Left lung (tissue), 10 donors: Measurements from ENCODE around the gene POLA2. TPM values are rescaled to one million over a fixed set of nuclear protein-coding genes. Genes with fewer than 3 reads are reported as not detected.

Experiments used
- ATAC-seq: fragments of 200-7000 bp; cut with Tn5 transposase; one replicate; pipeline ENCODE4 v1.9.1; 2020; ENCODE audit warnings: moderate library complexity
- DNase-seq, 4 donors: peaks; one replicate each; pipeline ENCODE4 v3.0.0-alpha.2; 2013 to 2020
- H3K27ac ChIP-seq, 2 donors: fragments of 200-600 bp; sonication (generic) in 1 of 2; one replicate each; pipeline versions ENCODE4 v1.5.0 to v1.8.0; 2020 to 2021
- H3K27me3 ChIP-seq, 2 donors: fragments of 200-600 bp; sonication (generic) in 1 of 2; one replicate each; pipeline versions ENCODE4 v1.5.0 to v1.8.0; 2020 to 2021
- H3K36me3 ChIP-seq, 2 donors: fragments of 200-600 bp; sonication (generic) in 1 of 2; one replicate each; pipeline versions ENCODE4 v1.5.0 to v1.8.0; 2020 to 2021
- H3K4me1 ChIP-seq, 2 donors: fragments of 200-600 bp; one replicate each; pipeline ENCODE4 v1.8.0; 2021
- H3K4me3 ChIP-seq, 2 donors: fragments of 200-600 bp; sonication (generic) in 1 of 2; one replicate each; pipeline versions ENCODE4 v1.5.0 to v1.8.0; 2020 to 2021; ENCODE audit warnings: mild to moderate bottlenecking in 1 of 2
- H3K9me3 ChIP-seq, 2 donors: fragments of 200-600 bp; sonication (generic) in 1 of 2; one replicate each; pipeline versions ENCODE4 v1.5.0 to v1.8.0; 2020 to 2021
- CTCF ChIP-seq, 2 donors: fragments of 200-600 bp; sonication (generic) in 1 of 2; IDR thresholded peaks; one replicate each; pipeline versions ENCODE4 v1.5.0 to v1.8.0; 2021; ENCODE audit warnings: antibody characterized with exemption in 2 of 2
- intact Hi-C, 2 donors: fragments of 100-400 bp; cut with DNase I; formaldehyde crosslinking; loops; one replicate each; pipeline versions ENCODE4 v1.11.2 to v1.14.2; 2022
- polyA plus RNA-seq, 6 donors: library from polyadenylated mRNA; unstranded; fragments of 120-200 nt; gene quantifications; one replicate each; pipeline ENCODE4 v1.2.1, GENCODE V29; 2013; ENCODE audit not compliant: insufficient read length in 6 of 6
- total RNA-seq, 2 donors: library from RNA; stranded (reverse); fragmentation: NEBNext Ultra II Directional; extraction: Animal tissue kit (Norgen Biotek cat#: 25700); gene quantifications; one replicate each; pipeline ENCODE4 v1.2.1, GENCODE V29; 2021
- donor health status: DM: no; HTN: yes; CAD: no.
- donor health status: DM: no; HTN: no; CAD: no.

The POLA2 gene
- total and polyA plus RNA-seq, 8 donors, result 9.4 to 30.2 (median 21.1) TPM

- Histone ChIP-seq H3K36me3 (no peaks in the 10 kb centered on the region), H3K4me1 (peaks cover 16 to 54% of the 10 kb centered on the region in 2 donors), H3K4me3 (no peak overlapping the region), H3K27me3 (no peaks in the 10 kb centered on the region), H3K27ac (peak overlapping the region in 1 of 2 donors; percentile 80), H3K9me3 (no peaks in the 10 kb centered on the region)
- DNase-seq, result peak in 1 of 4 donors; percentile 5
- TF ChIP-seq CTCF (IDR thresholded peaks at IDR 0.05), result no peak
- no peak for ATAC-seq
- intact Hi-C loops, result no loop called here
These were observed 45.8 kb downstream of the POLA2 start for GRCh38 chr11:65307298-65308229.

GRCh38 chr11:65308281-65308891, 46.6 kb downstream of the POLA2 start:
- Histone ChIP-seq H3K4me3 (no peak overlapping the region), H3K27me3 (no peaks in the 10 kb centered on the region), H3K4me1 (peaks cover 16 to 62% of the 10 kb centered on the region in 2 donors), H3K27ac (peak overlapping the region; percentile 33 to 80), H3K9me3 (no peaks in the 10 kb centered on the region), H3K36me3 (no peaks in the 10 kb centered on the region)
- peak in 2 of 4 donors; percentile 71 to 87 for DNase-seq
- ATAC-seq, result peak; percentile 59
- intact Hi-C loops, result no loop called here
- TF ChIP-seq CTCF (IDR thresholded peaks at IDR 0.05), result no peak

- intact Hi-C loops, result no loop called here
- H3K9me3 ChIP-seq, result no peaks in the 10 kb centered on the region
- no peak for TF ChIP-seq CTCF (IDR thresholded peaks at IDR 0.05)
- peaks cover 0 to 6% of the 10 kb centered on the region in 2 donors for H3K27me3 ChIP-seq
- ATAC-seq, result no peak
- H3K36me3 ChIP-seq, result no peaks in the 10 kb centered on the region
- H3K4me3 ChIP-seq, result no peak overlapping the region
- peak in 1 of 4 donors; percentile 28 for DNase-seq
- H3K4me1 ChIP-seq, result peaks cover 19 to 69% of the 10 kb centered on the region in 2 donors
- peak overlapping the region; percentile 33 to 80 for H3K27ac ChIP-seq
These were observed 47.2 kb downstream of the POLA2 start for GRCh38 chr11:65309006-65309405.

GRCh38 chr11:65310215-65310614, 48.5 kb downstream of the POLA2 start:
- Histone ChIP-seq H3K27me3 (peaks cover 0 to 9% of the 10 kb centered on the region in 2 donors), H3K36me3 (no peaks in the 10 kb centered on the region), H3K27ac (peak overlapping the region in 1 of 2 donors; percentile 60), H3K4me1 (peaks cover 19 to 75% of the 10 kb centered on the region in 2 donors), H3K4me3 (no peak overlapping the region), H3K9me3 (no peaks in the 10 kb centered on the region)
- TF ChIP-seq CTCF (IDR thresholded peaks at IDR 0.05), result no peak
- no peak for ATAC-seq
- DNase-seq, result peak in 1 of 4 donors; percentile 80
- intact Hi-C loops, result no loop called here

GRCh38 chr11:65310736-65311135, 49.0 kb downstream of the POLA2 start:
- ATAC-seq (no peak), DNase-seq (peak in 1 of 4 donors; percentile 27)
- intact Hi-C loops, result no loop called here
- no peaks in the 10 kb centered on the region for H3K9me3 ChIP-seq
- H3K27me3 ChIP-seq, result peaks cover 0 to 9% of the 10 kb centered on the region in 2 donors
- TF ChIP-seq CTCF (IDR thresholded peaks at IDR 0.05), result no peak
- H3K27ac ChIP-seq, result peak overlapping the region in 1 of 2 donors; percentile 60
- H3K36me3 ChIP-seq, result no peaks in the 10 kb centered on the region
- H3K4me3 ChIP-seq, result no peak overlapping the region
- peaks cover 20 to 80% of the 10 kb centered on the region in 2 donors for H3K4me1 ChIP-seq
